Ishikawa (cell line): Measurements from ENCODE around the gene ARFGAP1.

ENCODE experiments used
- CEBPB ChIP-seq: IDR thresholded peaks from 2 replicates; pipeline ENCODE4 v1.6.1; 2012
- CREB1 ChIP-seq: IDR thresholded peaks from 2 replicates; pipeline ENCODE4 v1.6.1; 2012; ENCODE audit warnings: low read depth
- EGR1 ChIP-seq: IDR thresholded peaks from 2 replicates; pipeline ENCODE4 v1.6.1; 2012
- EP300 ChIP-seq: IDR thresholded peaks from 2 replicates; pipeline ENCODE4 v1.6.1; 2012; ENCODE audit warnings: borderline replicate concordance
- FOXM1 ChIP-seq: IDR thresholded peaks from 2 replicates; pipeline ENCODE4 v1.6.1; 2012; ENCODE audit warnings: low read depth, borderline replicate concordance
- MAX ChIP-seq: IDR thresholded peaks from 2 replicates; pipeline ENCODE4 v1.6.1; 2012
- NFIC ChIP-seq: IDR thresholded peaks from 2 replicates; pipeline ENCODE4 v1.6.1; 2012
- RAD21 ChIP-seq: IDR thresholded peaks from 2 replicates; pipeline ENCODE4 v1.6.1; 2012; ENCODE audit warnings: low read depth
- TAF1 ChIP-seq: IDR thresholded peaks from 2 replicates; pipeline ENCODE4 v1.6.1; 2012; ENCODE audit warnings: low read depth, mild to moderate bottlenecking
- TCF12 ChIP-seq: IDR thresholded peaks from 2 replicates; pipeline ENCODE4 v1.6.1; 2012; ENCODE audit warnings: low read depth
- TEAD4 ChIP-seq: IDR thresholded peaks from 2 replicates; pipeline ENCODE4 v1.6.1; 2012
- YY1 ChIP-seq: IDR thresholded peaks from 2 replicates; pipeline ENCODE4 v1.6.1; 2012; ENCODE audit warnings: low read depth
- ZBTB7A ChIP-seq: IDR thresholded peaks from 2 replicates; pipeline ENCODE4 v1.6.1; 2012; ENCODE audit warnings: low read depth
- TF ChIP-seq, protein P1 (sequence below): IDR thresholded peaks from 2 replicates; pipeline ENCODE4 v1.6.1; 2012; ENCODE audit warnings: low read depth, mild to moderate bottlenecking
- TF ChIP-seq, protein P2 (sequence below): IDR thresholded peaks from 2 replicates; pipeline ENCODE4 v1.6.1; 2012

ARFGAP1 gene

DNA sequence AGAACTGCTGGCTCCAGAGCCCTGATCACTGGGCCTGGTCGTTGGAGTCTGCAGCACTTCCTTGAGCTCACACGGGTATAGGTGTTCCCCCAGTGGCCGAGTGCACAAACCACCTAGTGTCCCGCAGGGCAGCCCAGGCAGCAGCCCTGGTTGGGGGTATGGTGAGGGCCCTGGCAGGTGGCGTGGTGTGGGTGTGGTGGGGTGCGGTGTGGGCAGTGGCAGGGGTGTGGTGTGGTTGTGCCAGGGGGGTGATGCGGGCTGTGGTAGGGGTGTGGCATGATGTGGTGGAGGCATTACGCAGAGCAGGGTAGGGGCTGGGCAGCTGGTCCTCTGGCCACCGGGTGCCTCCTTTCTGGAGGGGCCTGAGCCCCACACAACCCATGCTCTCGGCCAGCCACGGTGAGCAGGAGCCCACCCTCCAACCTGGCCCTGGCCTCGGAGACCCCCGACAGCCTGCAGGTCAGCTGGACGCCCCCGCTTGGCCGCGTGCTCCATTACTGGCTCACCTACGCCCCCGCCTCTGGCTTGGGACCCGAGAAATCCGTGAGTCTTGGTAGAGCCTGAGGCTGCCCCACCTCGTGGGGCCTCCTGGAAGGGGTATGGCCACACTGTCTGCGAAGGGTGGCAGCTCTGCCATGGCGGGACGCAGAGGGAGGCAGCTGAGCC is 40.9 kb downstream of the ARFGAP1 start:
- TF ChIP-seq, protein P1, sequence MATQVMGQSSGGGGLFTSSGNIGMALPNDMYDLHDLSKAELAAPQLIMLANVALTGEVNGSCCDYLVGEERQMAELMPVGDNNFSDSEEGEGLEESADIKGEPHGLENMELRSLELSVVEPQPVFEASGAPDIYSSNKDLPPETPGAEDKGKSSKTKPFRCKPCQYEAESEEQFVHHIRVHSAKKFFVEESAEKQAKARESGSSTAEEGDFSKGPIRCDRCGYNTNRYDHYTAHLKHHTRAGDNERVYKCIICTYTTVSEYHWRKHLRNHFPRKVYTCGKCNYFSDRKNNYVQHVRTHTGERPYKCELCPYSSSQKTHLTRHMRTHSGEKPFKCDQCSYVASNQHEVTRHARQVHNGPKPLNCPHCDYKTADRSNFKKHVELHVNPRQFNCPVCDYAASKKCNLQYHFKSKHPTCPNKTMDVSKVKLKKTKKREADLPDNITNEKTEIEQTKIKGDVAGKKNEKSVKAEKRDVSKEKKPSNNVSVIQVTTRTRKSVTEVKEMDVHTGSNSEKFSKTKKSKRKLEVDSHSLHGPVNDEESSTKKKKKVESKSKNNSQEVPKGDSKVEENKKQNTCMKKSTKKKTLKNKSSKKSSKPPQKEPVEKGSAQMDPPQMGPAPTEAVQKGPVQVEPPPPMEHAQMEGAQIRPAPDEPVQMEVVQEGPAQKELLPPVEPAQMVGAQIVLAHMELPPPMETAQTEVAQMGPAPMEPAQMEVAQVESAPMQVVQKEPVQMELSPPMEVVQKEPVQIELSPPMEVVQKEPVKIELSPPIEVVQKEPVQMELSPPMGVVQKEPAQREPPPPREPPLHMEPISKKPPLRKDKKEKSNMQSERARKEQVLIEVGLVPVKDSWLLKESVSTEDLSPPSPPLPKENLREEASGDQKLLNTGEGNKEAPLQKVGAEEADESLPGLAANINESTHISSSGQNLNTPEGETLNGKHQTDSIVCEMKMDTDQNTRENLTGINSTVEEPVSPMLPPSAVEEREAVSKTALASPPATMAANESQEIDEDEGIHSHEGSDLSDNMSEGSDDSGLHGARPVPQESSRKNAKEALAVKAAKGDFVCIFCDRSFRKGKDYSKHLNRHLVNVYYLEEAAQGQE, result no peak
- no peak for TF ChIP-seq EGR1

DNA sequence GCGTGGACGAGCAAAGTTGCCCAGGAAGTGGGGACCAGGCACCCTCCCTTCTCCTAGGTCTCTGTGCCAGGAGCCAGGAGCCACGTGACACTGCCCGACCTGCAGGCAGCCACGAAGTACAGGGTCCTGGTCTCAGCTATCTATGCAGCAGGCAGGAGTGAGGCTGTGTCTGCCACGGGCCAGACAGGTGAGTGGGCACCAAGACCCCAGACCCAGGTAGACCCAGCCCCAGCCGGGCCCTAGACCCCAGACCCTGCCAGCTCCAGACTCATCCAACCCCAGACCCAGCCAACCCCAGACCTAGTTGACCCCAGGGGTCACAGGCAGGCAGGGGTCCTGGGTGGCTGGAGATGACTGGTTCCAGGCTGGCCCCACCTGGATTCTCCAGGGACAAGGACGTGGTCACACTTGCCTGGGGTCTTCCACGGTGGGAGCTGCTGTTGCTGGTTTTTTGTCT is 41.4 kb downstream of the ARFGAP1 start:
- TF ChIP-seq TEAD4 (no peak), MAX (no peak), EGR1 (no peak), RAD21 (no peak), CREB1 (no peak), NFIC (no peak)
- TF ChIP-seq, protein P2, sequence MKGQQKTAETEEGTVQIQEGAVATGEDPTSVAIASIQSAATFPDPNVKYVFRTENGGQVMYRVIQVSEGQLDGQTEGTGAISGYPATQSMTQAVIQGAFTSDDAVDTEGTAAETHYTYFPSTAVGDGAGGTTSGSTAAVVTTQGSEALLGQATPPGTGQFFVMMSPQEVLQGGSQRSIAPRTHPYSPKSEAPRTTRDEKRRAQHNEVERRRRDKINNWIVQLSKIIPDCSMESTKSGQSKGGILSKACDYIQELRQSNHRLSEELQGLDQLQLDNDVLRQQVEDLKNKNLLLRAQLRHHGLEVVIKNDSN, result peak; percentile 80

DNA sequence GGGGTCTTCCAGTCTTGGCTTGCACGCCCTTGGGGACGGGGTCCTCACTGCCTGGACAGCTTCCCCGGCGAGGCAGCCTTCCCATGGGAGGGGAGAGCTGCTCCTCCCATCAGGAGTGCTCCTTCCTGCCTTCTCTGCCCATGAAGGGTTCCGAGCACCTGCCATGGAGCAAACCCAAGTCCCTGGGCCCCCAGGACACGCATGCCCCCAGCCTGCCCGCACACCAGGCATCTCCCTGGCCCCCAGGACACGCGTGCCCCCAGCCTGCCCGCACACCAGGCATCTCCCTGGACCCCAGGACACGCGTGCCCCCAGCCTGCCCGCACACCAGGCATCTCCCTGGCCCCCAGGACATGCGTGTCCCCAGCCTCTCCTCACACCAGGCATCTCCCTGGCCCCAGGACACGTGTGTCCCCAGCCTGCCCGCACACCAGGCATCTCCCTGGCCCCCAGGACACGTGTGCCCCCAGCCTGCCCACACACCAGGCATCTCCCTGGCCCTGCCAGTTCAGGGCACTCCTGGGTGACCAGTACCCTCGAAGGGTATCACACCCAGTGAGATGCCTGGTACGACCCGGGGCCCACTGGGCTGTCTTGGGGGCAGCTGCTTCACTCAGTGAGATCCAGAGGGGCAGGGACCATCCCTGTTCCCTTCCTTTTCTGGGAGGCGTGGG is 42.1 kb downstream of the ARFGAP1 start:
- TF ChIP-seq NFIC, result no peak
- TF ChIP-seq EGR1, result no peak
- no peak for TF ChIP-seq TAF1
- no peak for TF ChIP-seq ZBTB7A
- no peak for TF ChIP-seq CREB1
- TF ChIP-seq, protein P2, result no peak
- no peak for TF ChIP-seq FOXM1
- no peak for TF ChIP-seq RAD21
- TF ChIP-seq CEBPB, result no peak
- no peak for TF ChIP-seq MAX
- no peak for TF ChIP-seq EP300
- TF ChIP-seq TCF12, result no peak
- TF ChIP-seq TEAD4, result no peak
- TF ChIP-seq YY1, result no peak
- TF ChIP-seq, protein P1, result no peak

GRCh38 chr20:63315240-63315689 is 42.7 kb downstream of the ARFGAP1 start:
- TF ChIP-seq TAF1 (no peak), FOXM1 (no peak), TCF12 (no peak), EGR1 (no peak)
- TF ChIP-seq, protein P1, result no peak
- TF ChIP-seq, protein P2, result no peak
